A549 (cell line): ENCODE measurements around the gene ARL13B. TPM values are rescaled to one million over a fixed set of nuclear protein-coding genes. Genes with fewer than 3 reads are reported as not detected.
A peak's percentile ranks its signal among the peaks of the same experiment; 100 is the strongest.

Experiments used
- ATOH8 ChIP-seq: fragments of 250-450 bp; sonication (Bioruptor Pico); IDR thresholded peaks from 2 replicates; pipeline ENCODE4 v1.5.0; 2020; ENCODE audit warnings: low read depth, mild to moderate bottlenecking, moderate library complexity
- BCL3 ChIP-seq: fragments of >200 bp; sonication (Bioruptor Twin); formaldehyde crosslinking; IDR thresholded peaks from 3 replicates; pipeline ENCODE4 v1.6.1; 2016
- CBX8 ChIP-seq: fragments of 200-600 bp; sonication (generic); IDR thresholded peaks from 2 replicates; pipeline ENCODE4 v1.6.1; 2016
- CEBPB ChIP-seq, 2 experiments: fragments of >200 bp in 1 of 2; sonication (Bioruptor Twin) in 1 of 2; formaldehyde crosslinking in 1 of 2; IDR thresholded peaks; 2 replicates each; pipeline ENCODE4 v1.6.1; 2012 to 2016
- CHD2 ChIP-seq: fragments of 150-350 bp; IDR thresholded peaks from 2 replicates; pipeline ENCODE4 v1.6.1; 2014; ENCODE audit warnings: low read length; ENCODE audit not compliant: partially characterized antibody
- EHF ChIP-seq: fragments of 250-450 bp; sonication (Bioruptor Pico); IDR thresholded peaks from 2 replicates; pipeline ENCODE4 v1.5.0; 2020; ENCODE audit warnings: mild to moderate bottlenecking
- EHMT2 ChIP-seq: fragments of 200-600 bp; sonication (generic); IDR thresholded peaks from 2 replicates; pipeline ENCODE4 v1.6.1; 2016; ENCODE audit warnings: antibody characterized with exemption, low read depth, mild to moderate bottlenecking, moderate library complexity
- ESRRA ChIP-seq: fragments of 150-350 bp; IDR thresholded peaks from 2 replicates; pipeline ENCODE4 v1.6.1; 2014; ENCODE audit warnings: mild to moderate bottlenecking, low read length, borderline replicate concordance
- FOSB ChIP-seq: fragments of 250-450 bp; sonication (Bioruptor Pico); IDR thresholded peaks from 2 replicates; pipeline ENCODE4 v1.5.0; 2020; ENCODE audit warnings: mild to moderate bottlenecking, moderate library complexity
- FOXS1 ChIP-seq: fragments of 250-450 bp; sonication (Bioruptor Pico); IDR thresholded peaks from 2 replicates; pipeline ENCODE4 v1.5.0; 2020; ENCODE audit warnings: mild to moderate bottlenecking, moderate library complexity
- HDAC2 ChIP-seq: fragments of 200-600 bp; sonication (generic); IDR thresholded peaks from 2 replicates; pipeline ENCODE4 v1.6.1; 2016
- HMGXB4 ChIP-seq: fragments of 250-450 bp; sonication (Bioruptor Pico); IDR thresholded peaks from 2 replicates; pipeline ENCODE4 v1.5.0; 2021; ENCODE audit warnings: mild to moderate bottlenecking, moderate library complexity, borderline replicate concordance
- HOXA7 ChIP-seq: fragments of 250-450 bp; sonication (Bioruptor Pico); IDR thresholded peaks from 2 replicates; pipeline ENCODE4 v1.5.0; 2020; ENCODE audit warnings: mild to moderate bottlenecking, moderate library complexity
- HOXB5 ChIP-seq: fragments of 250-450 bp; sonication (Bioruptor Pico); IDR thresholded peaks from 2 replicates; pipeline ENCODE4 v1.5.0; 2020; ENCODE audit warnings: mild to moderate bottlenecking, moderate library complexity
- JUN ChIP-seq, 2 experiments: fragments of >200 bp; sonication (Bioruptor Twin); formaldehyde crosslinking; IDR thresholded peaks; 2 replicates in 1 of 2; 3 replicates in 1 of 2; pipeline ENCODE4 v1.6.1; 2016 to 2017
- JUNB ChIP-seq: fragments of >200 bp; sonication (Bioruptor Twin); formaldehyde crosslinking; IDR thresholded peaks from 2 replicates; pipeline ENCODE4 v1.6.1; 2016
- KDM1A ChIP-seq: fragments of 200-600 bp; sonication (generic); IDR thresholded peaks from 2 replicates; pipeline ENCODE4 v1.6.1; 2016; ENCODE audit warnings: low read depth, mild to moderate bottlenecking
- NFE2L2 ChIP-seq: fragments of 150-350 bp; conservative IDR thresholded peaks from 2 replicates; pipeline ENCODE4 v1.6.1; 2014; ENCODE audit warnings: low read length
- NPAS2 ChIP-seq: fragments of 250-450 bp; sonication (Bioruptor Pico); IDR thresholded peaks from 2 replicates; pipeline ENCODE4 v1.8.0; 2022; ENCODE audit warnings: mild to moderate bottlenecking, moderate library complexity, borderline replicate concordance
- POLR2A ChIP-seq: IDR thresholded peaks from 2 replicates; pipeline ENCODE4 v1.6.1; 2012; ENCODE audit warnings: mild to moderate bottlenecking, low read length
- POLR2AphosphoS2 ChIP-seq: conservative IDR thresholded peaks from 2 replicates; pipeline ENCODE4 v1.6.1; 2012; ENCODE audit warnings: low read length, improper control_type of control experiment, inconsistent platforms
- RARB ChIP-seq: fragments of 250-450 bp; sonication (Bioruptor Pico); IDR thresholded peaks from 2 replicates; pipeline ENCODE4 v1.8.0; 2021; ENCODE audit warnings: mild to moderate bottlenecking, moderate library complexity
- RCOR1 ChIP-seq: fragments of 150-350 bp; IDR thresholded peaks from 2 replicates; pipeline ENCODE4 v1.6.1; 2014; ENCODE audit warnings: antibody characterized with exemption, low read length, low read depth
- SMC3 ChIP-seq: fragments of >200 bp; sonication (Bioruptor Twin); formaldehyde crosslinking; IDR thresholded peaks from 3 replicates; pipeline ENCODE4 v1.6.1; 2018; ENCODE audit warnings: inconsistent platforms
- TFCP2L1 ChIP-seq: fragments of 250-450 bp; sonication (Bioruptor Pico); IDR thresholded peaks from 2 replicates; pipeline ENCODE4 v1.5.0; 2021; ENCODE audit warnings: mild to moderate bottlenecking
- ZC3H11A ChIP-seq: fragments of 450-650 bp; IDR thresholded peaks from 2 replicates; pipeline ENCODE4 v1.6.1; 2014; ENCODE audit warnings: antibody characterized with exemption, mild to moderate bottlenecking
- ZNF302 ChIP-seq: fragments of 250-450 bp; sonication (Bioruptor Pico); IDR thresholded peaks from 2 replicates; pipeline ENCODE4 v1.9.0; 2021; ENCODE audit warnings: inconsistent platforms, mild to moderate bottlenecking, moderate library complexity
- ZSCAN20 ChIP-seq: fragments of 250-450 bp; sonication (Bioruptor Pico); IDR thresholded peaks from 2 replicates; pipeline ENCODE4 v1.8.0; 2022; ENCODE audit warnings: mild to moderate bottlenecking, moderate library complexity
- polyA plus RNA-seq, 4 experiments: library from polyadenylated mRNA; depleted of rRNA in 3 of 4; stranded (reverse); fragments of >200 nt; fragmentation: RNase III in 1 of 4; extraction: RNeasy Plus Mini Kit Qiagen cat#74134 plus additional on column Dnase treatment in 1 of 4; gene quantifications; 2 replicates in 3 of 4; 3 replicates in 1 of 4; pipeline ENCODE4 v1.2.3, GENCODE V29; 2011 to 2017
- TF ChIP-seq, protein P1 (sequence below): IDR thresholded peaks from 2 replicates; pipeline ENCODE4 v1.6.1; 2012
- TF ChIP-seq, protein P2 (sequence below): fragments of 200-600 bp; sonication (generic); IDR thresholded peaks from 2 replicates; pipeline ENCODE4 v1.6.1; 2016; ENCODE audit warnings: antibody characterized with exemption, mild to moderate bottlenecking, moderate library complexity
- TF ChIP-seq, protein P3 (sequence below): fragments of 150-350 bp; IDR thresholded peaks from 2 replicates; pipeline ENCODE4 v1.6.1; 2014; ENCODE audit warnings: low read depth, mild to moderate bottlenecking, low read length
- TF ChIP-seq, protein P4 (sequence below): IDR thresholded peaks from 2 replicates; pipeline ENCODE4 v1.6.1; 2012; ENCODE audit warnings: low read depth, borderline replicate concordance

The ARL13B gene
- polyA plus RNA-seq, 2 of the 4 experiments (the other 2 are of a cell fraction), result 13.3 to 28.6 TPM

- TF ChIP-seq, protein P1, sequence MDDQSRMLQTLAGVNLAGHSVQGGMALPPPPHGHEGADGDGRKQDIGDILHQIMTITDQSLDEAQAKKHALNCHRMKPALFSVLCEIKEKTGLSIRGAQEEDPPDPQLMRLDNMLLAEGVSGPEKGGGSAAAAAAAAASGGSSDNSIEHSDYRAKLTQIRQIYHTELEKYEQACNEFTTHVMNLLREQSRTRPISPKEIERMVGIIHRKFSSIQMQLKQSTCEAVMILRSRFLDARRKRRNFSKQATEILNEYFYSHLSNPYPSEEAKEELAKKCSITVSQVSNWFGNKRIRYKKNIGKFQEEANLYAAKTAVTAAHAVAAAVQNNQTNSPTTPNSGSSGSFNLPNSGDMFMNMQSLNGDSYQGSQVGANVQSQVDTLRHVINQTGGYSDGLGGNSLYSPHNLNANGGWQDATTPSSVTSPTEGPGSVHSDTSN, result no peak
- TF ChIP-seq, protein P2, sequence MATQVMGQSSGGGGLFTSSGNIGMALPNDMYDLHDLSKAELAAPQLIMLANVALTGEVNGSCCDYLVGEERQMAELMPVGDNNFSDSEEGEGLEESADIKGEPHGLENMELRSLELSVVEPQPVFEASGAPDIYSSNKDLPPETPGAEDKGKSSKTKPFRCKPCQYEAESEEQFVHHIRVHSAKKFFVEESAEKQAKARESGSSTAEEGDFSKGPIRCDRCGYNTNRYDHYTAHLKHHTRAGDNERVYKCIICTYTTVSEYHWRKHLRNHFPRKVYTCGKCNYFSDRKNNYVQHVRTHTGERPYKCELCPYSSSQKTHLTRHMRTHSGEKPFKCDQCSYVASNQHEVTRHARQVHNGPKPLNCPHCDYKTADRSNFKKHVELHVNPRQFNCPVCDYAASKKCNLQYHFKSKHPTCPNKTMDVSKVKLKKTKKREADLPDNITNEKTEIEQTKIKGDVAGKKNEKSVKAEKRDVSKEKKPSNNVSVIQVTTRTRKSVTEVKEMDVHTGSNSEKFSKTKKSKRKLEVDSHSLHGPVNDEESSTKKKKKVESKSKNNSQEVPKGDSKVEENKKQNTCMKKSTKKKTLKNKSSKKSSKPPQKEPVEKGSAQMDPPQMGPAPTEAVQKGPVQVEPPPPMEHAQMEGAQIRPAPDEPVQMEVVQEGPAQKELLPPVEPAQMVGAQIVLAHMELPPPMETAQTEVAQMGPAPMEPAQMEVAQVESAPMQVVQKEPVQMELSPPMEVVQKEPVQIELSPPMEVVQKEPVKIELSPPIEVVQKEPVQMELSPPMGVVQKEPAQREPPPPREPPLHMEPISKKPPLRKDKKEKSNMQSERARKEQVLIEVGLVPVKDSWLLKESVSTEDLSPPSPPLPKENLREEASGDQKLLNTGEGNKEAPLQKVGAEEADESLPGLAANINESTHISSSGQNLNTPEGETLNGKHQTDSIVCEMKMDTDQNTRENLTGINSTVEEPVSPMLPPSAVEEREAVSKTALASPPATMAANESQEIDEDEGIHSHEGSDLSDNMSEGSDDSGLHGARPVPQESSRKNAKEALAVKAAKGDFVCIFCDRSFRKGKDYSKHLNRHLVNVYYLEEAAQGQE, result peak; percentile 94
- TF ChIP-seq ZSCAN20 (CRISPR knock-in tag) (no peak), FOSB (CRISPR knock-in tag) (no peak), JUNB (no peak), POLR2AphosphoS2 (no peak), HMGXB4 (CRISPR knock-in tag) (no peak), EHMT2 (no peak), ZNF302 (no peak), NFE2L2 (no peak), NPAS2 (CRISPR knock-in tag) (no peak), BCL3 (peak; percentile 66; the same call in 1 of the 3 replicates), ATOH8 (no peak), CEBPB (IDR thresholded peaks at IDR 0.05) (no peak), RARB (CRISPR knock-in tag) (no peak), EHF (no peak; the same call in 1 of the 2 replicates), TFCP2L1 (CRISPR knock-in tag) (no peak), RCOR1 (no peak), ZC3H11A (no peak), HDAC2 (no peak), KDM1A (no peak), JUN (IDR thresholded peaks at IDR 0.05) (peak; percentile 53 to 78; a peak in 4 of 5 replicates), HOXA7 (CRISPR knock-in tag) (no peak), FOXS1 (CRISPR knock-in tag) (no peak), SMC3 (no peak), CHD2 (peak; percentile 96), POLR2A (peak; percentile 79), HOXB5 (CRISPR knock-in tag) (no peak), CBX8 (no peak), ESRRA (no peak)
- TF ChIP-seq, protein P3, sequence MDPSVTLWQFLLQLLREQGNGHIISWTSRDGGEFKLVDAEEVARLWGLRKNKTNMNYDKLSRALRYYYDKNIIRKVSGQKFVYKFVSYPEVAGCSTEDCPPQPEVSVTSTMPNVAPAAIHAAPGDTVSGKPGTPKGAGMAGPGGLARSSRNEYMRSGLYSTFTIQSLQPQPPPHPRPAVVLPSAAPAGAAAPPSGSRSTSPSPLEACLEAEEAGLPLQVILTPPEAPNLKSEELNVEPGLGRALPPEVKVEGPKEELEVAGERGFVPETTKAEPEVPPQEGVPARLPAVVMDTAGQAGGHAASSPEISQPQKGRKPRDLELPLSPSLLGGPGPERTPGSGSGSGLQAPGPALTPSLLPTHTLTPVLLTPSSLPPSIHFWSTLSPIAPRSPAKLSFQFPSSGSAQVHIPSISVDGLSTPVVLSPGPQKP, result peak; percentile 75; the same call in 1 of the 2 replicates
- TF ChIP-seq, protein P4, sequence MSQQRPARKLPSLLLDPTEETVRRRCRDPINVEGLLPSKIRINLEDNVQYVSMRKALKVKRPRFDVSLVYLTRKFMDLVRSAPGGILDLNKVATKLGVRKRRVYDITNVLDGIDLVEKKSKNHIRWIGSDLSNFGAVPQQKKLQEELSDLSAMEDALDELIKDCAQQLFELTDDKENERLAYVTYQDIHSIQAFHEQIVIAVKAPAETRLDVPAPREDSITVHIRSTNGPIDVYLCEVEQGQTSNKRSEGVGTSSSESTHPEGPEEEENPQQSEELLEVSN, result peak; percentile 49; the same call in 1 of the 2 replicates
Observed at GRCh38 chr3:94062513-94063404, 82.8 kb downstream of the ARL13B start, which contains the start of the genes DHFR2 and NSUN3 (continued).
